ENCODE results near the gene FAU. TPM values are rescaled to one million over a fixed set of nuclear protein-coding genes. Genes with fewer than 3 reads are reported as not detected.
A peak's percentile ranks its signal among the peaks of the same experiment; 100 is the strongest.

Gene FAU
- total RNA-seq, 6 donors from 2014 or later: 405 to 1,014 (median 590) TPM

DNA sequence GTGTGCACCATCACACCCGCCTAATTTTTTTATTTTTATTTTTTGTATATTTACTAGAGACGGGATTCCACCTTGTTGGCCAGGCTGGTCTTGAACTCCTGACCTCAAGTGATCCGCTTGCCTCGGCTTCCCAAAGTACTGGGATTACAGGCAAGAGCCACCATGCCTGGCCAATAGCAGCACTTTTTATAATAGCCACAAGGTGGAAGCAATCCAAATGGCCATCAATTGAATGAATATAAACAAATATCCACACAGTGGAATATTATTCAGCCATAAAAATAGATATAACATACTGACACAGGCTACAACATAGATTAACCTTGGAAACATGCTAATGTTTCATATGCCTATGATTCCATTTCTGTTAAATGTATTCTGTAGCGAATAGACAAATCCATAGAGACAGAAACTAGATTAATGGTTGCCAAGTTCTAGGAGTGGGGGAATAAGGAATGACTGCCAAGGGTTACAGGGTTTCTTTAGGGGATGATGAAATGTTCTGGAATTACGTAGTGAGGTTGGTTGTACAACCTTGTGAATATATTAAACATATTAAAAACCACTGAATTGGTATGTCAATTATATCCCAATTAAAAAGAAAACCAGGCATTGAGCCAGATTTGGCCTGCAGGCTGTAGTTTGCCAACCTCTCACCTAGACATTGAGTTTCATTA lies 21.1 kb downstream of the FAU start:
- ATAC-seq (ENCODE audit: low FRiP score in 2 of 2) (no peak), DNase-seq (no peak)
- 85 to 89% methylated on average over 6 of the region's 6 CpGs for WGBS, 2 donors
- Histone ChIP-seq H3K4me3 (no peak overlapping the region), H3K4me1 (peaks cover 19 to 39% (median 24%) of the 10 kb centered on the region in 4 donors), H3K36me3 (peaks cover 0 to 10% (median 5%) of the 10 kb centered on the region in 4 donors), H3K27ac (peak overlapping the region in 2 of 4 donors; percentile 12 to 61), H3K9me3 (peaks cover 0 to 3% (median 0%) of the 10 kb centered on the region in 4 donors), H3K27me3 (no peaks in the 10 kb centered on the region)
- no peak for TF ChIP-seq POLR2AphosphoS5 (IDR thresholded peaks at IDR 0.05)

DNA sequence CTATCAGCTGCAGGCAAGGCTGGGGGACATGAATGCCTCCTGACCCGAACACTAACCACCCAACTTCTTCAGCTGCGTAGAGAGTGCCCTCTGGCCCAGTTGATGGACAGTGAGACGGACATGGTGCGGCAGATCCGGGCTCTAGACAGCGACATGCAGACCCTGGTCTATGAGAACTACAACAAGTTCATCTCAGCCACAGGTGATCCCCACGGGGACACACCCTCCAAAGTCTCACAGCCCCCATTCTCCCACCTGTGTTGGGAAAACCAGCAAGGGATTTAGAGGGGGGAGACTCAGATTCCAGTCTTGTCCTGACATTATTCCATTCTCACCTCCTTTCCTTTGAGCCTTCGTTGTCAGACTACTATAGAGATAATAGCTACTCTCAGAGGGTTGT lies 25.0 kb downstream of the FAU start:
- Histone ChIP-seq H3K27ac (peak overlapping the region; percentile 88 to 95 (median 91)), H3K9me3 (peaks cover 0 to 4% (median 0%) of the 10 kb centered on the region in 4 donors), H3K4me3 (peak overlapping the region; percentile 78 to 95 (median 82)), H3K36me3 (peaks cover 0 to 10% (median 3%) of the 10 kb centered on the region in 4 donors), H3K27me3 (no peaks in the 10 kb centered on the region), H3K4me1 (peaks cover 14 to 27% (median 19%) of the 10 kb centered on the region in 4 donors)
- TF ChIP-seq POLR2A (IDR thresholded peaks at IDR 0.05) (no peak), EP300 (IDR thresholded peaks at IDR 0.05) (no peak), POLR2AphosphoS5 (IDR thresholded peaks at IDR 0.05) (no peak)
- TF ChIP-seq, protein P1, sequence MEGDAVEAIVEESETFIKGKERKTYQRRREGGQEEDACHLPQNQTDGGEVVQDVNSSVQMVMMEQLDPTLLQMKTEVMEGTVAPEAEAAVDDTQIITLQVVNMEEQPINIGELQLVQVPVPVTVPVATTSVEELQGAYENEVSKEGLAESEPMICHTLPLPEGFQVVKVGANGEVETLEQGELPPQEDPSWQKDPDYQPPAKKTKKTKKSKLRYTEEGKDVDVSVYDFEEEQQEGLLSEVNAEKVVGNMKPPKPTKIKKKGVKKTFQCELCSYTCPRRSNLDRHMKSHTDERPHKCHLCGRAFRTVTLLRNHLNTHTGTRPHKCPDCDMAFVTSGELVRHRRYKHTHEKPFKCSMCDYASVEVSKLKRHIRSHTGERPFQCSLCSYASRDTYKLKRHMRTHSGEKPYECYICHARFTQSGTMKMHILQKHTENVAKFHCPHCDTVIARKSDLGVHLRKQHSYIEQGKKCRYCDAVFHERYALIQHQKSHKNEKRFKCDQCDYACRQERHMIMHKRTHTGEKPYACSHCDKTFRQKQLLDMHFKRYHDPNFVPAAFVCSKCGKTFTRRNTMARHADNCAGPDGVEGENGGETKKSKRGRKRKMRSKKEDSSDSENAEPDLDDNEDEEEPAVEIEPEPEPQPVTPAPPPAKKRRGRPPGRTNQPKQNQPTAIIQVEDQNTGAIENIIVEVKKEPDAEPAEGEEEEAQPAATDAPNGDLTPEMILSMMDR (IDR thresholded peaks at IDR 0.05): no peak
- DNase-seq: no peak
- WGBS, 2 donors: 42 to 43% methylated on average over 3 to 8 of the region's 8 CpGs
- no peak for ATAC-seq (ENCODE audit: low FRiP score in 2 of 2)

DNA sequence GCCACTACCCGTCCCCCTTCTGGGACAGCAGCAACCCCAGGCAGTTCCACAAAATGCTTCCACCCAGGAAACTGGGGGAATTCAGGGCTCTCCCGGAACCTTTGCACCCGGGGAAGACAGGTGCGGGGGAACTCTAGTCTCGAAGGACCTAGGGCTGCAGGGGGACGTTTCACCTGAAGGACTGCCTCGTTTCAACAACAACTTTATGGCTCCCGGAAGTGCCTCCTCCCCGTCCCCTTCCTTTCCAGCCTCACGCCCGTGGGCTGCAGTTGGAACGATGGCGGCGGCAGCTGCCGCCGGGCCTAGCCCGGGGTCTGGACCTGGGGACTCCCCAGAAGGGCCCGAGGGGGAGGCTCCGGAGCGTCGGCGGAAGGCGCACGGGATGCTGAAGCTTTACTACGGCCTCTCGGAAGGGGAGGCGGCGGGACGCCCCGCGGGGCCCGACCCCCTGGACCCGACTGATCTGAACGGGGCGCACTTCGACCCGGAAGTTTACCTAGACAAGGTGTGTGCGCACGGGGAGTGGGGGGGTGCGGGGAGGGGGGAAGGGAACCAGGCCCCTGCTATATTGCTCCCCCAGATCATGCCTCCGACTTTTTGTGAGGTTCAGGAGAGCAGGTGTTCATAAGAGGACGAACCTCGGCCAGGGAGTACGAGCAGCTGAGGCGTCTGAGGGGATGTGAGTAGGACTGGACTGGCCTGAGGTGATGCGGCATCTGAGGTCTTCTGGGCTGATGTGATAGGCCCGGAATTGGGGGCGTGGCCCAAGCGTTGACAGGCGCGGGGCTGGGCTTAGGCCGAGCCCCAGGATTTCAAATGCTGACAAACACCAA lies 25.7 kb downstream of the FAU start, which contains the start of gene VPS51:
Gene VPS51, plus strand, starts transcription at position 241 of the 833 bp plus-strand sequence. Its CDS starts 37 bp downstream, at position 278.
- ATAC-seq (ENCODE audit: low FRiP score in 2 of 2): peak; percentile 97 to 98
- Histone ChIP-seq H3K4me3 (peak within 1 kb of the TSS; percentile 78 to 95 (median 82)), H3K36me3 (peaks cover 0 to 10% (median 3%) of the 10 kb centered on the region in 4 donors), H3K27ac (peak within 1 kb of the TSS; percentile 88 to 95 (median 91)), H3K4me1 (peaks cover 14 to 22% (median 19%) of the 10 kb centered on the region in 4 donors), H3K27me3 (no peaks in the 10 kb centered on the region), H3K9me3 (peaks cover 0 to 4% (median 0%) of the 10 kb centered on the region in 4 donors)
- peak; percentile 92 to 95 for DNase-seq
- peak in 1 of 4 donors; percentile 41 for TF ChIP-seq EP300 (IDR thresholded peaks at IDR 0.05)
- TF ChIP-seq POLR2A (IDR thresholded peaks at IDR 0.05): peak in 3 of 4 donors; percentile 63 to 80 (median 66)
- TF ChIP-seq POLR2AphosphoS5 (IDR thresholded peaks at IDR 0.05): peak; percentile 89 to 95
- TF ChIP-seq, protein P1 (IDR thresholded peaks at IDR 0.05): peak in 3 of 6 experiments; percentile 25 to 46 (median 35)
- 0 to 1% methylated on average over 7 to 27 of the region's 52 CpGs for WGBS, 2 donors

DNA sequence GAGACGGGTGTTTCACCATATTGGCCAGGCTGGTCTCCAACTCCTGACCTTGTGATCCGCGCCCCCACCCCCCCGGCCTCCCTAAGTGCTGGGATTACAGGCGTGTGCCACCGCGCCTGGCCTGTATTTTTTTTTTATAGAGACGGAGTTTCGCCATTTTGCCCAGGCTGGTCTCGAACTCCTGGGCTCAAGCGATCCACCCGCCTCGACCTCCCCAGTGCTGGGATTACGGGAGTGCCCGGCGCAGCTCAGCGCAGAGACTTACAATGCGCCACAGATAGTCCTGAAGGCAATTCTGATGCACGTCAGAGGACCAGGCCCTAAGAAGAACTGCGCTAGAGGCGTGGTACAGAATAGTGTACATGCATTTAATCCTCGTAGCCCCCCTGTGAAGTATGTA lies 26.5 kb downstream of the FAU start:
- Histone ChIP-seq H3K36me3 (peaks cover 0 to 14% (median 3%) of the 10 kb centered on the region in 4 donors), H3K9me3 (peaks cover 0 to 4% (median 0%) of the 10 kb centered on the region in 4 donors), H3K4me3 (peak overlapping the region in 3 of 4 donors; percentile 78 to 86 (median 79)), H3K27ac (peak overlapping the region in 3 of 4 donors; percentile 88 to 93 (median 89)), H3K4me1 (peaks cover 14 to 22% (median 16%) of the 10 kb centered on the region in 4 donors), H3K27me3 (no peaks in the 10 kb centered on the region)
- TF ChIP-seq POLR2A (IDR thresholded peaks at IDR 0.05): no peak
- TF ChIP-seq POLR2AphosphoS5 (IDR thresholded peaks at IDR 0.05): no peak
- TF ChIP-seq, protein P1 (IDR thresholded peaks at IDR 0.05): no peak
- no peak for TF ChIP-seq EP300 (IDR thresholded peaks at IDR 0.05)
- ATAC-seq (ENCODE audit: low FRiP score in 2 of 2) (no peak), DNase-seq (peak in 1 of 2 donors; percentile 58)
- 78 to 80% methylated on average over 22 of the region's 22 CpGs for WGBS, 2 donors

DNA sequence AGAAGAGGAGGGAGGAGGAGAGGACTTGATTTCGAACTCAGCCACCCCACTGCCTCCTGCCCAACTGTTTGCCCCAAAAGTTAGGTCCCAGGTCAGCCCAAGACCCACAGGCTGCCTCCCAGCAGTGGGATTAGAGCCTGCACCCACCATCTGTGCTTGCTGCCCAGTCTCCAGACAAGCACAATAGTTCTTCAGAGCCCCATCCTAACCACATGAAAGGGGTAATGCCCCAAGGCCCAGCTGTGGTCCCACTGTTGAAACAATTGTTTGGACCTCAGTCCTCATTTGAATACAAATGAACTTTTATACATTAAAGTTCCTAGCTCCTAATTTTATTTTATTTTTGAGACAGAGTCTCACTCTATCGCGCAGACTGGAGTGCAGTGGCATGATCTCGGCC lies 31.3 kb downstream of the FAU start:
- Histone ChIP-seq H3K27me3 (no peaks in the 10 kb centered on the region), H3K4me1 (peaks cover 2 to 5% (median 2%) of the 10 kb centered on the region in 4 donors), H3K36me3 (peaks cover 8 to 40% (median 33%) of the 10 kb centered on the region in 4 donors), H3K4me3 (no peak overlapping the region), H3K9me3 (no peaks in the 10 kb centered on the region), H3K27ac (no peak overlapping the region)
- WGBS, 2 donors: 90 to 99% methylated on average over 4 of the region's 4 CpGs
- TF ChIP-seq, protein P1 (IDR thresholded peaks at IDR 0.05): no peak
- no peak for TF ChIP-seq POLR2AphosphoS5 (IDR thresholded peaks at IDR 0.05)
- no peak for TF ChIP-seq POLR2A (IDR thresholded peaks at IDR 0.05)
- TF ChIP-seq EP300 (IDR thresholded peaks at IDR 0.05): no peak
- DNase-seq (no peak), ATAC-seq (ENCODE audit: low FRiP score in 2 of 2) (no peak)

All from upper lobe of left lung (tissue), 6 donors.